Neural progenitor cell (in vitro differentiated cells): ENCODE results near the gene SMYD3.

Experiments
- CTCF ChIP-seq: fragments of 200-600 bp; sonication (generic); IDR thresholded peaks from 2 replicates; pipeline ENCODE4 v1.5.1; 2017; ENCODE audit warnings: antibody characterized with exemption, mild to moderate bottlenecking
- EZH2 ChIP-seq: fragments of 200-600 bp; sonication (generic); IDR thresholded peaks from 2 replicates; pipeline ENCODE4 v1.6.1; 2017; ENCODE audit warnings: antibody characterized with exemption, mild to moderate bottlenecking, moderate library complexity

GRCh38 chr1:245772325-245772724, 734.8 kb downstream of the SMYD3 start:
- no peak for TF ChIP-seq EZH2
- TF ChIP-seq CTCF = no peak
